Cardiac muscle cell (in vitro differentiated cells and primary cell): ENCODE data around the gene NEU1. TPM values are rescaled to one million over a fixed set of nuclear protein-coding genes. Genes with fewer than 3 reads are reported as not detected.
A peak's percentile ranks its signal among the peaks of the same experiment; 100 is the strongest.

Experiments
- DNase-seq, 2 donors: peaks; one replicate each; pipeline versions ENCODE4 v3.0.0 to v3.0.0-alpha.2; 2010 to 2017; ENCODE audit warnings: low read depth in 1 of 2, low spot score in 1 of 2
- H3K27ac ChIP-seq: fragments of 200-600 bp; sonication (generic); 2 replicates; pipeline ENCODE4 v1.5.1; 2016
- H3K27me3 ChIP-seq: fragments of 200-600 bp; sonication (generic); 2 replicates; pipeline ENCODE4 v1.6.0; 2016; ENCODE audit warnings: control low read depth
- H3K36me3 ChIP-seq: fragments of 200-600 bp; sonication (generic); 2 replicates; pipeline ENCODE4 v1.5.1; 2016; ENCODE audit warnings: control low read depth
- H3K4me1 ChIP-seq: fragments of 200-600 bp; sonication (generic); 2 replicates; pipeline ENCODE4 v1.8.1; 2017; ENCODE audit warnings: low read depth, mild to moderate bottlenecking, mixed run types
- H3K4me3 ChIP-seq: fragments of 200-600 bp; sonication (generic); 2 replicates; pipeline ENCODE4 v1.5.1; 2016; ENCODE audit warnings: mild to moderate bottlenecking
- H3K9me3 ChIP-seq: fragments of 200-600 bp; sonication (generic); 2 replicates; pipeline ENCODE4 v1.5.1; 2017; ENCODE audit warnings: low read depth, mild to moderate bottlenecking, control low read depth
- polyA plus RNA-seq: library from polyadenylated mRNA; unstranded; fragments of >200 nt; fragmentation: Nextera tagmentation; extraction: Ambion mirVana; gene quantifications from 2 replicates; pipeline ENCODE4 v1.2.1, GENCODE V29; 2016
- total RNA-seq: library from RNA; depleted of rRNA; stranded (reverse); fragments of >200 nt; gene quantifications from 2 replicates; pipeline ENCODE4 v1.2.3, GENCODE V29; 2016
- TF ChIP-seq, protein P1 (sequence below): IDR thresholded peaks from 2 replicates; pipeline ENCODE4 v1.5.1; 2012; ENCODE audit warnings: low read depth, mild to moderate bottlenecking, low read length

NEU1 gene
- total and polyA plus RNA-seq, 2 experiments from 2014 or later, result 26.6 to 27.6 TPM

DNA sequence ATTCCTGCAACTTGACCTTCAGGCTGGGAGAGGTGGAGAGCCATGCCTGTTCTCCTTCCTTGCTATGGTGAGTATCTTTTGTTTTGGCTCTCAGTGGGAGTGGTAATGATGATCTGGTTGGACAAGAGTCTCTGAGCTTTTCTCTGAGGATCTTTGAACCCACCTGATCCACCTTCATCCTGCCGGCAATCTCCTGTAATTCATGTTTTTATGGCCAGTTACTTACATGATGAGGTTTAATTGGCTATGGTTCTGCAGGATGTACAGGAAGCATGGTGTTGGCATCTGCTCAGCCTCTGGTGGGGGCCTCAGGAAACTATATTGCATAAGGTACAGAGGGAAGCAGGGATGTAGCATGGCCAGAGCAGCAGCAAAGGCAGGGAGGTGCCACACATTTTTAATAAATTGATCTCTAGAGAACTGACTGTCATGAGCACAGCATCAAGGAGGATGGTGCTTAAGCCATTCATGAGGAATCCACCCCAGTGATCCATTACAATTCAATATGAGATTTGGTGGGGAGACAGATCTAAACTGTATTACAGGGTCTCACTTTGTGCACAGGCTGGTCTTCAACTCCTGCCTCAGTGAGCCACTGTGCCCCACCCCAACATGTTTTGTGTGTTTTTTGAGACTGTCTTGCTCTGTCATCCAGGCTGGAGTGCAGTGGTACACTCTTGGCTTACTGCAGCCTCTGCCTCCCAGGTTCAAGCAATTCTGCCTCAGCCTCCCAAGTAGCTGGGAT lies 25.1 kb downstream of the NEU1 start:
- Histone ChIP-seq H3K27me3 (no peaks in the 10 kb centered on the region), H3K9me3 (no peaks in the 10 kb centered on the region), H3K4me1 (peaks cover 26% of the 10 kb centered on the region), H3K27ac (peak overlapping the region; percentile 72), H3K36me3 (peaks cover 47% of the 10 kb centered on the region), H3K4me3 (peak overlapping the region; percentile 97)
- TF ChIP-seq, protein P1, sequence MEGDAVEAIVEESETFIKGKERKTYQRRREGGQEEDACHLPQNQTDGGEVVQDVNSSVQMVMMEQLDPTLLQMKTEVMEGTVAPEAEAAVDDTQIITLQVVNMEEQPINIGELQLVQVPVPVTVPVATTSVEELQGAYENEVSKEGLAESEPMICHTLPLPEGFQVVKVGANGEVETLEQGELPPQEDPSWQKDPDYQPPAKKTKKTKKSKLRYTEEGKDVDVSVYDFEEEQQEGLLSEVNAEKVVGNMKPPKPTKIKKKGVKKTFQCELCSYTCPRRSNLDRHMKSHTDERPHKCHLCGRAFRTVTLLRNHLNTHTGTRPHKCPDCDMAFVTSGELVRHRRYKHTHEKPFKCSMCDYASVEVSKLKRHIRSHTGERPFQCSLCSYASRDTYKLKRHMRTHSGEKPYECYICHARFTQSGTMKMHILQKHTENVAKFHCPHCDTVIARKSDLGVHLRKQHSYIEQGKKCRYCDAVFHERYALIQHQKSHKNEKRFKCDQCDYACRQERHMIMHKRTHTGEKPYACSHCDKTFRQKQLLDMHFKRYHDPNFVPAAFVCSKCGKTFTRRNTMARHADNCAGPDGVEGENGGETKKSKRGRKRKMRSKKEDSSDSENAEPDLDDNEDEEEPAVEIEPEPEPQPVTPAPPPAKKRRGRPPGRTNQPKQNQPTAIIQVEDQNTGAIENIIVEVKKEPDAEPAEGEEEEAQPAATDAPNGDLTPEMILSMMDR, result no peak
- peak in 1 of 2 donors; percentile 61 for DNase-seq

DNA sequence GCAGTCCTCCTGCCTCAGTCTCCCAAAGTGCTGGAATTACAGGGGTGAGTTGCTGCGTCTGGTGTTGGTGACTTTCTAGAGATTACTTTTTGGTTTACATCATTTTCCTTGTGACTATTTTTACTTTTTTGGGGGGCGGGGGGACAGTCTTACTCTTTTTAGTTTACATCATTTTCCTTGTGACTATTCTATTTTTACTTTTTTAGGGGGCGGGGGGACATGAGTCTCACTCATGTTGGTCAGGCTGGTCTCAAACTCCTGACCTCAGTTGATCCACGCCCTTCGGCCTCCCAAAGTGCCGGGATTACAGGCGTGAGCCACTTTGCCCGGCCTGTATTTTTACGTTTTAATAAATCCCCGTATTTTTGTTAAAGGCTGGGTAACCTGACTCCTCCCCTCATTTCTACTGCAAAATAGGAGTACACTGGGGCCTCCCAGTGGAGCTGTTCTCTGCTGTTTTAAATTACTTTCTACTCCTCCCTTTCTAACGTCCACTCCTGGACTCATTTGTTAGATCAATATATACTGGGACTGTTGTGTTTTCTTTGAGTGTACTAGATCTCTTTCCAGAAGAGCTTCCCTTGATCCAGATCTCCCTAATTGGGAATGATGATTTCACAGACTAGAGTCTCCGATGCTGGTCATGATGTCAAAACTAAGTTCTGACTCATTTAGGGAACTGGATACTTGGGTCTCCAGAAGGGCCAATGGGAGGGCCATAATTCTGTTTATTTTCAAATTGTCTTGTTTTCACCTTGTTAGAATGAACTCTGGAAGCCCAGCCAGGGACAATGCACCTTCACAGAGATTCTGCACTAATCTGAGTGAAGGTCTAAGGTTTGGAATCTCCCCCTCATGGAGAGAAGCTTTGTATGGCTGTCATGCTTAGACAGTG lies 25.9 kb downstream of the NEU1 start:
- Histone ChIP-seq H3K9me3 (no peaks in the 10 kb centered on the region), H3K27me3 (no peaks in the 10 kb centered on the region), H3K4me1 (peaks cover 26% of the 10 kb centered on the region), H3K36me3 (peaks cover 47% of the 10 kb centered on the region), H3K27ac (peak overlapping the region; percentile 72), H3K4me3 (peak overlapping the region; percentile 97)
- peak in 1 of 2 donors; percentile 43 for DNase-seq
- TF ChIP-seq, protein P1, result no peak

DNA sequence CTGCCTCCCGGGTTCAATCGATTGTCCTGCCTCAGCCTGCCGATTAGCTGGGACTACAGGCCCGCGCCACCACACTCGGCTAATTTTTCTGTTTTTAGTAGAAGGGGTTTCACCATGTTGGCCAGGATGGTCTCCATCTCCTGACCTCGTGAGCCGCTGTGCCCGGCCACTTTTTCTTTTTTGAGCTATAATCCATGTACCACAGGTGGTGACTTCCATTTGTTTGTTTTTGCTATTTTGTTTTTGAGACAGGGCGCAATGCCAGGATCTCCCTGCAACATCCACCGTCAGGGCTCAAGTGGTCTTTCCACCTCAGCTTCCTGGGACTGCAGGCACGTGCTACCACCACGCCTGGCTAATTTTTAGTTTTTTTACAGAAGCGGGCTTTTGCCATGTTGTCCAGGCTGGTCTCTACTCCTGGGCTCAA lies 26.6 kb downstream of the NEU1 start:
- peaks cover 45% of the 10 kb centered on the region for H3K36me3 ChIP-seq
- peak overlapping the region; percentile 72 for H3K27ac ChIP-seq

DNA sequence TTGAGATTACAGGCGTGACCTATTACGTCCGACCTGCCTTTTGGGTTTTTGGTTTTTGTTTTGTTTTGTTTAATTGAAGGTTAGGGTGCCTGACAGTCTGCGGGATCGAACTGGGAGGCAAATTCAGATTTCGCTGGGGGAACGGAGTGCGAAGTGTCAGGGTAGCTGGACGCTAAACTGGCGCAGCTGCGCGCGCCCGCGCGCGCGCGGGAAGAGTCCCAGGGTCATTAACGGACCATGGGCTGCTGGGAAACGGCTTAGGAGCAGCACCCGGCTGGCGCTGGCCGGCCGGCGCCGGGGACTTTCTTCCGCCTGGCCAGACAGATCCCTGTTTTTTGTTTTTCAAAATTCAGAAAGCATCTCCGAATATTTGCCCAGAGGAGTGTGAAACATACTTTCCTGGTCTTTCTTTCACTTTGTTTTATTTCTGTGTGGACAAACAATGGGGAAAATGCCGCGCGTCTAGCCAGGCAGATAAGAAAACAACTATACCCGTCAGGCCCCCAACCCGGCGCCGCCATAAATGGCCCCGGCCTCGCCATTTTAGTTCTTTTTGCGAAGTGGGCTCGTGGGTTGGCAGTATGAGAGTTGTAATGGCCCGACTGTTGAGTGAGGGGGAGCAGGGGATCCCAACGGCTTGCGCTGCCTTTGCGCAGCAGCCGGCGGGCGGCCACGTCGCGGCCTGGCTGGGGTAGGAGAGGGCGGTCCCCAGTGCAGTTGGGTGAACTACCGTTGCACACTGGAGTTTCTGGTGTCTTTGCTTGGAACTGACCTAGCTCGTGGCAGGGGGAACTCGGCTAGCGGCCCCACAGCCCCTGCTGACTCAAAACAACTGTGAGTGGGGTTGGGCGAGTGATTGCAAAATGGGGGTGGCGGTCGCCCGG lies 28.0 kb downstream of the NEU1 start:
- Histone ChIP-seq H3K27ac (peak overlapping the region; percentile 98), H3K4me3 (peak overlapping the region; percentile 97), H3K27me3 (no peaks in the 10 kb centered on the region), H3K36me3 (peaks cover 31% of the 10 kb centered on the region), H3K4me1 (peaks cover 32% of the 10 kb centered on the region), H3K9me3 (no peaks in the 10 kb centered on the region)
- TF ChIP-seq, protein P1, result no peak
- DNase-seq, result peak; percentile 91 to 92

More for the DNA sequence above, 26.6 kb downstream of the NEU1 start:
- no peaks in the 10 kb centered on the region for H3K9me3 ChIP-seq
- peaks cover 27% of the 10 kb centered on the region for H3K4me1 ChIP-seq
- TF ChIP-seq, protein P1, result no peak
- H3K4me3 ChIP-seq, result peak overlapping the region; percentile 97
- no peaks in the 10 kb centered on the region for H3K27me3 ChIP-seq
- DNase-seq, result no peak
